K562 (cell line): ENCODE data around the gene CDHR1. TPM values are rescaled to one million over a fixed set of nuclear protein-coding genes. Genes with fewer than 3 reads are reported as not detected.

Source experiments
- ESRRA ChIP-seq: fragments of 450-650 bp; IDR thresholded peaks from 2 replicates; pipeline ENCODE4 v1.6.1; 2014; ENCODE audit warnings: low read depth, mild to moderate bottlenecking, moderate library complexity, borderline replicate concordance
- L3MBTL2 ChIP-seq: fragments of 450-650 bp; IDR thresholded peaks from 2 replicates; pipeline ENCODE4 v1.6.1; 2016; ENCODE audit warnings: mild to moderate bottlenecking, moderate library complexity
- MAFF ChIP-seq: IDR thresholded peaks from 2 replicates; pipeline ENCODE4 v1.6.1; 2012; ENCODE audit warnings: low read length, improper control_type of control experiment
- SMARCE1 ChIP-seq: fragments of 450-650 bp; IDR thresholded peaks from 2 replicates; pipeline ENCODE4 v1.7.1; 2016; ENCODE audit warnings: mild to moderate bottlenecking
- TBL1XR1 ChIP-seq, 2 experiments: IDR thresholded peaks; 2 replicates each; pipeline ENCODE4 v1.6.1; 2012; ENCODE audit warnings: improper control_type of control experiment in 2 of 2, low read length in 2 of 2, mild to moderate bottlenecking in 1 of 2
- XRCC3 ChIP-seq: fragments of 450-650 bp; IDR thresholded peaks from 2 replicates; pipeline ENCODE4 v1.6.1; 2017; ENCODE audit warnings: mild to moderate bottlenecking, moderate library complexity
- ZBED1 ChIP-seq: IDR thresholded peaks from 2 replicates; pipeline ENCODE4 v1.6.1; 2014
- ZBTB17 ChIP-seq: fragments of 450-650 bp; formaldehyde crosslinking; IDR thresholded peaks from 2 replicates; pipeline ENCODE4 v1.4.0; 2020; ENCODE audit warnings: mild to moderate bottlenecking
- polyA plus RNA-seq, 8 experiments: library from polyadenylated mRNA; depleted of rRNA in 4 of 8; stranded (reverse) in 5 of 8; unstranded in 3 of 8; fragments of >200 nt; fragmentation: Nextera tagmentation in 2 of 8; fragmentation: Illumina TruSeq in 1 of 8; extraction: Ambion mirVana in 2 of 8; extraction: Trizol in 1 of 8; gene quantifications; 2 replicates each; pipeline versions ENCODE4 v1.2.1 to v1.2.3, GENCODE V29; 2011 to 2014; ENCODE audit warnings: inconsistent platforms in 1 of 8, missing spikeins in 1 of 8
- total RNA-seq, 7 experiments: library from RNA; depleted of rRNA in 6 of 7; stranded (reverse); fragments of >200 nt in 6 of 7; fragmentation: Illumina TruSeq in 2 of 7; extraction: Trizol in 2 of 7; gene quantifications; 2 replicates each; pipeline versions ENCODE4 v1.2.1 to v1.2.3, GENCODE V29; 2011 to 2021; ENCODE audit warnings: low replicate concordance in 1 of 7
- TF ChIP-seq, protein P1 (sequence below): fragments of 450-650 bp; IDR thresholded peaks from 2 replicates; pipeline ENCODE4 v1.6.1; 2016; ENCODE audit warnings: low read depth
- TF ChIP-seq, protein P2 (sequence below): fragments of 200-800 bp; sonication (Bioruptor generic); IDR thresholded peaks from 2 replicates; pipeline ENCODE4 v1.6.1; 2017; ENCODE audit warnings: missing genetic modification characterization, missing compliant biosample characterization
- TF ChIP-seq, protein P3 (sequence below): fragments of 450-650 bp; formaldehyde crosslinking; IDR thresholded peaks from 2 replicates; pipeline ENCODE4 v1.4.0; 2022; ENCODE audit warnings: missing genetic modification characterization

CDHR1 gene
- total and polyA plus RNA-seq, 9 of the 15 experiments (the other 6 are each of a cell fraction or from before 2014, with no cell fraction given): 0.03 to 0.99 (median 0.20) TPM

DNA sequence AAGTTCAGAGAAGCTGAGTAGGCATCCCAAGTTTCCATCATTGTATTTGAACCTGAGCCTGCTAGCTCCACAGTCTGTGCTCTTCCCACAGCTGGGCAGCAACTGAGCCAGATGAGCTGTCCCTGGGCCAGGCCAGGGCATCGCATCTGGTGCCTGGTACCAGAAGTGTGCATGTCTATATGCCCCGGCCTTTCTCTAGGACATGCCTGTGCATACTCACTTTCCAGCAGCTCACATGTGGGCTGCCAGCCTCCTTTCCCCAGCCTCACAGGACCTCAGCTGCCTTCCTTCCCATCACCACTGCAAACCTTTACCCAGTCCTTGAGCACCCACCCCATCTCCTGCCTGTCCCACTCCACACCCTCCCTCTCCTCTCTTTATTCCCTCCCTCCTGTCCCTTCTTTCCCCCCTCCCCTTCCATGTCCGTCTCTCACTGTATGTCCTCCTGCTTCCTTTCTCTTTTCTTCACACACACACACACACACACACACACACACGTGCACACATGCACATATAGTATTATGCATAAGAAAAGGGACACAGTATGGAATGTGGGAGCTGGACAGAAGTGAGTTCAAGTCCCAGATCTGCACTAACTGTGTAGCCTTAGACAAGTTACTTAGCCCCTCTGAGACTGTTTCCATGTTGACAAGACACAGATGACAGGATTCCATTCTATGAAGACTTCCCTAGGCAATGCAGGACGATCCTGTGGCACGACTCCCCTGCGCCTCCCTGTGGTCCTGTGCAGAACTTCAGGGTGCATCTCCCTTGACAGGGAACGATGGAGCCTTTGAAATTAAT, 10.9 kb downstream of the CDHR1 start (continued):
- TF ChIP-seq, protein P1, sequence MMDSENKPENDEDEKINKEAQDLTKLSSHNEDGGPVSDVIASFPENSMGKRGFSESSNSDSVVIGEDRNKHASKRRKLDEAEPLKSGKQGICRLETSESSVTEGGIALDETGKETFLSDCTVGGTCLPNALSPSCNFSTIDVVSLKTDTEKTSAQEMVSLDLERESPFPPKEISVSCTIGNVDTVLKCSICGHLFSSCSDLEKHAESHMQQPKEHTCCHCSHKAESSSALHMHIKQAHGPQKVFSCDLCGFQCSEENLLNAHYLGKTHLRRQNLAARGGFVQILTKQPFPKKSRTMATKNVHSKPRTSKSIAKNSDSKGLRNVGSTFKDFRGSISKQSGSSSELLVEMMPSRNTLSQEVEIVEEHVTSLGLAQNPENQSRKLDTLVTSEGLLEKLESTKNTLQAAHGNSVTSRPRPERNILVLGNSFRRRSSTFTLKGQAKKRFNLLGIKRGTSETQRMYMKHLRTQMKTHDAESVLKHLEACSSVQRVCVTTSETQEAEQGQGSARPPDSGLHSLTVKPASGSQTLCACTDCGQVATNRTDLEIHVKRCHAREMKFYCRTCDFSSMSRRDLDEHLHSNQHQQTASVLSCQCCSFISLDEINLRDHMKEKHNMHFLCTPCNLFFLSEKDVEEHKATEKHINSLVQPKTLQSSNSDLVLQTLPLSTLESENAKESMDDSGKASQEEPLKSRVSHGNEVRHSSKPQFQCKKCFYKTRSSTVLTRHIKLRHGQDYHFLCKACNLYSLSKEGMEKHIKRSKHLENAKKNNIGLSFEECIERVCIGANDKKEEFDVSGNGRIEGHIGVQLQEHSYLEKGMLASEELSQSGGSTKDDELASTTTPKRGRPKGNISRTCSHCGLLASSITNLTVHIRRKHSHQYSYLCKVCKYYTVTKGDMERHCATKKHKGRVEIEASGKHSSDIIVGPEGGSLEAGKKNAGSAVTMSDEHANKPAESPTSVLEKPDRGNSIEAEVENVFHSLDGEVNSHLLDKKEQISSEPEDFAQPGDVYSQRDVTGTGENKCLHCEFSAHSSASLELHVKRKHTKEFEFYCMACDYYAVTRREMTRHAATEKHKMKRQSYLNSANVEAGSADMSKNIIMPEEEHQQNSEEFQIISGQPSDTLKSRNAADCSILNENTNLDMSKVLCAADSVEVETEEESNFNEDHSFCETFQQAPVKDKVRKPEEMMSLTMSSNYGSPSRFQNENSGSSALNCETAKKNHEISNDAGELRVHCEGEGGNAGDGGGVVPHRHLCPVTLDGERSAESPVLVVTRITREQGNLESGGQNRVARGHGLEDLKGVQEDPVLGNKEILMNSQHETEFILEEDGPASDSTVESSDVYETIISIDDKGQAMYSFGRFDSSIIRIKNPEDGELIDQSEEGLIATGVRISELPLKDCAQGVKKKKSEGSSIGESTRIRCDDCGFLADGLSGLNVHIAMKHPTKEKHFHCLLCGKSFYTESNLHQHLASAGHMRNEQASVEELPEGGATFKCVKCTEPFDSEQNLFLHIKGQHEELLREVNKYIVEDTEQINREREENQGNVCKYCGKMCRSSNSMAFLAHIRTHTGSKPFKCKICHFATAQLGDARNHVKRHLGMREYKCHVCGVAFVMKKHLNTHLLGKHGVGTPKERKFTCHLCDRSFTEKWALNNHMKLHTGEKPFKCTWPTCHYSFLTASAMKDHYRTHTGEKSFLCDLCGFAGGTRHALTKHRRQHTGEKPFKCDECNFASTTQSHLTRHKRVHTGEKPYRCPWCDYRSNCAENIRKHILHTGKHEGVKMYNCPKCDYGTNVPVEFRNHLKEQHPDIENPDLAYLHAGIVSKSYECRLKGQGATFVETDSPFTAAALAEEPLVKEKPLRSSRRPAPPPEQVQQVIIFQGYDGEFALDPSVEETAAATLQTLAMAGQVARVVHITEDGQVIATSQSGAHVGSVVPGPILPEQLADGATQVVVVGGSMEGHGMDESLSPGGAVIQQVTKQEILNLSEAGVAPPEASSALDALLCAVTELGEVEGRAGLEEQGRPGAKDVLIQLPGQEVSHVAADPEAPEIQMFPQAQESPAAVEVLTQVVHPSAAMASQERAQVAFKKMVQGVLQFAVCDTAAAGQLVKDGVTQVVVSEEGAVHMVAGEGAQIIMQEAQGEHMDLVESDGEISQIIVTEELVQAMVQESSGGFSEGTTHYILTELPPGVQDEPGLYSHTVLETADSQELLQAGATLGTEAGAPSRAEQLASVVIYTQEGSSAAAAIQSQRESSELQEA: no peak
- TF ChIP-seq ZBED1 (no peak), ZBTB17 (CRISPR knock-in tag) (no peak), TBL1XR1 (IDR thresholded peaks at IDR 0.05; ENCODE audit: low read length in 2 of 2) (no peak), SMARCE1 (no peak), XRCC3 (no peak), MAFF (no peak), L3MBTL2 (no peak), ESRRA (no peak)
- TF ChIP-seq, protein P2, sequence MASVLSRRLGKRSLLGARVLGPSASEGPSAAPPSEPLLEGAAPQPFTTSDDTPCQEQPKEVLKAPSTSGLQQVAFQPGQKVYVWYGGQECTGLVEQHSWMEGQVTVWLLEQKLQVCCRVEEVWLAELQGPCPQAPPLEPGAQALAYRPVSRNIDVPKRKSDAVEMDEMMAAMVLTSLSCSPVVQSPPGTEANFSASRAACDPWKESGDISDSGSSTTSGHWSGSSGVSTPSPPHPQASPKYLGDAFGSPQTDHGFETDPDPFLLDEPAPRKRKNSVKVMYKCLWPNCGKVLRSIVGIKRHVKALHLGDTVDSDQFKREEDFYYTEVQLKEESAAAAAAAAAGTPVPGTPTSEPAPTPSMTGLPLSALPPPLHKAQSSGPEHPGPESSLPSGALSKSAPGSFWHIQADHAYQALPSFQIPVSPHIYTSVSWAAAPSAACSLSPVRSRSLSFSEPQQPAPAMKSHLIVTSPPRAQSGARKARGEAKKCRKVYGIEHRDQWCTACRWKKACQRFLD: no peak
- TF ChIP-seq, protein P3, sequence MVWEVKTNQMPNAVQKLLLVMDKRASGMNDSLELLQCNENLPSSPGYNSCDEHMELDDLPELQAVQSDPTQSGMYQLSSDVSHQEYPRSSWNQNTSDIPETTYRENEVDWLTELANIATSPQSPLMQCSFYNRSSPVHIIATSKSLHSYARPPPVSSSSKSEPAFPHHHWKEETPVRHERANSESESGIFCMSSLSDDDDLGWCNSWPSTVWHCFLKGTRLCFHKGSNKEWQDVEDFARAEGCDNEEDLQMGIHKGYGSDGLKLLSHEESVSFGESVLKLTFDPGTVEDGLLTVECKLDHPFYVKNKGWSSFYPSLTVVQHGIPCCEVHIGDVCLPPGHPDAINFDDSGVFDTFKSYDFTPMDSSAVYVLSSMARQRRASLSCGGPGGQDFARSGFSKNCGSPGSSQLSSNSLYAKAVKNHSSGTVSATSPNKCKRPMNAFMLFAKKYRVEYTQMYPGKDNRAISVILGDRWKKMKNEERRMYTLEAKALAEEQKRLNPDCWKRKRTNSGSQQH: 0 out of 2 replicates have a peak, but pooled peaks have one; percentile 10
